K562 (cell line): Measurements from ENCODE around the gene PPP1R15A. TPM values are rescaled to one million over a fixed set of nuclear protein-coding genes. Genes with fewer than 3 reads are reported as not detected.

Experiments
- CEBPB ChIP-seq: fragments of 450-650 bp; IDR thresholded peaks from 2 replicates; pipeline ENCODE4 v1.6.1; 2016; ENCODE audit warnings: missing genetic modification characterization, missing compliant biosample characterization
- CEBPZ ChIP-seq: fragments of 150-350 bp; IDR thresholded peaks from 2 replicates; pipeline ENCODE4 v1.6.1; 2014; ENCODE audit warnings: low read depth, mild to moderate bottlenecking, low read length, borderline replicate concordance
- E2F3 ChIP-seq: fragments of 250-450 bp; sonication (Bioruptor Pico); IDR thresholded peaks from 2 replicates; pipeline ENCODE4 v1.4.0; 2020; ENCODE audit warnings: mild to moderate bottlenecking
- EP300 ChIP-seq: IDR thresholded peaks from 2 replicates; pipeline ENCODE4 v1.6.1; 2012; ENCODE audit warnings: low read length, improper control_type of control experiment
- ERF ChIP-seq: fragments of 450-650 bp; formaldehyde crosslinking; IDR thresholded peaks from 2 replicates; pipeline ENCODE4 v1.4.0; 2020; ENCODE audit warnings: mild to moderate bottlenecking, mixed read lengths
- FOXP1 ChIP-seq: sonication (generic); formaldehyde crosslinking; IDR thresholded peaks from 2 replicates; pipeline ENCODE4 v1.8.0; 2022; ENCODE audit warnings: mild to moderate bottlenecking, missing genetic modification reagents
- NFXL1 ChIP-seq: fragments of 450-650 bp; formaldehyde crosslinking; IDR thresholded peaks from 2 replicates; pipeline ENCODE4 v1.4.0; 2021; ENCODE audit warnings: mild to moderate bottlenecking
- SMAD4 ChIP-seq: fragments of 250-450 bp; sonication (Bioruptor Pico); conservative IDR thresholded peaks from 2 replicates; pipeline ENCODE4 v1.8.0; 2021; ENCODE audit warnings: inconsistent platforms, mild to moderate bottlenecking, moderate library complexity
- SRSF3 ChIP-seq: fragments of 200-400 bp; formaldehyde crosslinking; IDR thresholded peaks from 2 replicates; pipeline ENCODE4 v1.6.1; 2016; ENCODE audit warnings: mild to moderate bottlenecking, low read length, moderate library complexity; ENCODE audit not compliant: insufficient read depth
- TCF7L2 ChIP-seq: fragments of 150-350 bp; IDR thresholded peaks from 2 replicates; pipeline ENCODE4 v1.6.1; 2016; ENCODE audit warnings: low read depth, mild to moderate bottlenecking, low read length, moderate library complexity
- TGIF2 ChIP-seq: sonication (generic); formaldehyde crosslinking; IDR thresholded peaks from 2 replicates; pipeline ENCODE4 v1.8.1; 2022; ENCODE audit warnings: mild to moderate bottlenecking, missing genetic modification reagents, moderate library complexity
- XRCC4 ChIP-seq: IDR thresholded peaks from one replicate; pipeline ENCODE4 v1.6.1; 2011; ENCODE audit not compliant: insufficient read depth, insufficient read length; ENCODE audit errors: extremely low read depth
- ZBTB7A ChIP-seq: IDR thresholded peaks from 2 replicates; pipeline ENCODE4 v1.6.1; 2011; ENCODE audit warnings: low read depth, mild to moderate bottlenecking, low read length, moderate library complexity, borderline replicate concordance; ENCODE audit not compliant: control insufficient read depth
- ZBTB9 ChIP-seq: fragments of 450-650 bp; formaldehyde crosslinking; IDR thresholded peaks from 2 replicates; pipeline ENCODE4 v1.4.0; 2020; ENCODE audit warnings: mild to moderate bottlenecking, moderate library complexity
- ZC3H8 ChIP-seq: fragments of 450-650 bp; IDR thresholded peaks from 2 replicates; pipeline ENCODE4 v1.6.1; 2017
- ZKSCAN1 ChIP-seq: fragments of 150-350 bp; IDR thresholded peaks from 2 replicates; pipeline ENCODE4 v1.6.1; 2016; ENCODE audit warnings: low read depth, low read length
- ZNF184 ChIP-seq: sonication (generic); formaldehyde crosslinking; IDR thresholded peaks from 2 replicates; pipeline ENCODE4 v1.5.0; 2020; ENCODE audit warnings: missing genetic modification reagents
- ZNF764 ChIP-seq: fragments of 250-450 bp; sonication (Bioruptor Pico); IDR thresholded peaks from 2 replicates; pipeline ENCODE4 v1.4.0; 2020; ENCODE audit warnings: low read depth, mild to moderate bottlenecking, moderate library complexity
- polyA plus RNA-seq, 8 experiments: library from polyadenylated mRNA; depleted of rRNA in 4 of 8; stranded (reverse) in 5 of 8; unstranded in 3 of 8; fragments of >200 nt; fragmentation: Nextera tagmentation in 2 of 8; fragmentation: Illumina TruSeq in 1 of 8; extraction: Ambion mirVana in 2 of 8; extraction: Trizol in 1 of 8; gene quantifications; 2 replicates each; pipeline versions ENCODE4 v1.2.1 to v1.2.3, GENCODE V29; 2011 to 2014; ENCODE audit warnings: inconsistent platforms in 1 of 8, missing spikeins in 1 of 8
- total RNA-seq, 7 experiments: library from RNA; depleted of rRNA in 6 of 7; stranded (reverse); fragments of >200 nt in 6 of 7; fragmentation: Illumina TruSeq in 2 of 7; extraction: Trizol in 2 of 7; gene quantifications; 2 replicates each; pipeline versions ENCODE4 v1.2.1 to v1.2.3, GENCODE V29; 2011 to 2021; ENCODE audit warnings: low replicate concordance in 1 of 7
- TF ChIP-seq, protein P1 (sequence below): fragments of 450-650 bp; conservative IDR thresholded peaks from 2 replicates; pipeline ENCODE4 v1.6.1; 2016; ENCODE audit warnings: missing genetic modification characterization, low read depth, mild to moderate bottlenecking, missing compliant biosample characterization, moderate library complexity
- TF ChIP-seq, protein P2 (sequence below), 2 experiments: IDR thresholded peaks; 2 replicates each; pipeline ENCODE4 v1.6.1; 2011; ENCODE audit warnings: borderline replicate concordance in 1 of 2, control low read depth in 1 of 2, low read depth in 1 of 2, low read length in 1 of 2, mild to moderate bottlenecking in 1 of 2, mixed read lengths in 1 of 2, moderate library complexity in 1 of 2; ENCODE audit not compliant: insufficient read depth in 1 of 2, insufficient read length in 1 of 2, poor library complexity in 1 of 2, severe bottlenecking in 1 of 2; ENCODE audit errors: extremely low read depth in 1 of 2
- TF ChIP-seq, protein P3 (sequence below): fragments of 250-450 bp; sonication (Bioruptor Pico); IDR thresholded peaks from 2 replicates; pipeline ENCODE4 v1.9.0; 2021; ENCODE audit warnings: mild to moderate bottlenecking

Gene PPP1R15A
- total and polyA plus RNA-seq, 9 of the 15 experiments (the other 6 are each of a cell fraction or from before 2014, with no cell fraction given), result 0.42 to 73.7 (median 44.0) TPM

DNA sequence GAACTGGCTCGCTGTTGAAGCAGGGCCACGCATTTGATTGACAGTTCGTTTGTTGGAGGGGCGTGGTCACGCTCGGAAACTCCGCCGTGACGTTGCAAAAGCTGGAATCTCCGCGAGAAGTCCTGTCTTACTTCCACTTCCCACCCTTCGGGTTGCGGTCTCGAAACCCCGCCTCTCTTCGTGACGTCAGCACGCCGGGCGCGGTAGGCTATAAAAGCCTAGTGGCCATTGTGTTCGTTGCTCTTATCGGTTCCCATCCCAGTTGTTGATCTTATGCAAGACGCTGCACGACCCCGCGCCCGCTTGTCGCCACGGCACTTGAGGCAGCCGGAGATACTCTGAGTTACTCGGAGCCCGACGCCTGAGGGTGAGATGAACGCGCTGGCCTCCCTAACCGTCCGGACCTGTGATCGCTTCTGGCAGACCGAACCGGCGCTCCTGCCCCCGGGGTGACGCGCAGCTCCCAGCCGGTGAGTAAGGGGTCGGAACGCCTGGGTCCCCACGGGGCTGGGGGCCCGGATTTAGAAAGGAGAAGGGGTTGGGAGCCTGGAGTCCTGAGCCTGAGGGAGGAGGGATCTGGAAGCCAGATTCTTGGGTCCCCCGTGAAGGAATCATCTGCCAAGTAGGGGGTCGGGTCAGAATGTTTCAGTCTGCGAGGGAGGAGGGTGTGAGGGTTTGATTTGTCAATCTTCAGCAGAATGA is at the start of gene PPP1R15A (continued):
- TF ChIP-seq, protein P1, sequence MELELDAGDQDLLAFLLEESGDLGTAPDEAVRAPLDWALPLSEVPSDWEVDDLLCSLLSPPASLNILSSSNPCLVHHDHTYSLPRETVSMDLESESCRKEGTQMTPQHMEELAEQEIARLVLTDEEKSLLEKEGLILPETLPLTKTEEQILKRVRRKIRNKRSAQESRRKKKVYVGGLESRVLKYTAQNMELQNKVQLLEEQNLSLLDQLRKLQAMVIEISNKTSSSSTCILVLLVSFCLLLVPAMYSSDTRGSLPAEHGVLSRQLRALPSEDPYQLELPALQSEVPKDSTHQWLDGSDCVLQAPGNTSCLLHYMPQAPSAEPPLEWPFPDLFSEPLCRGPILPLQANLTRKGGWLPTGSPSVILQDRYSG (tag), result no peak
- no peak for TF ChIP-seq NFXL1 (CRISPR knock-in tag)
- TF ChIP-seq FOXP1 (CRISPR knock-in tag), result peak; percentile 95
- TF ChIP-seq CEBPZ, result no peak
- no peak for TF ChIP-seq TCF7L2
- TF ChIP-seq ZKSCAN1, result 0 out of 2 replicates have a peak, but pooled peaks have one; percentile 62
- TF ChIP-seq ZC3H8, result no peak
- peak; percentile 92 for TF ChIP-seq ZBTB7A
- peak; percentile 86; the same call in 1 of the 2 replicates for TF ChIP-seq TGIF2
- peak; percentile 75 for TF ChIP-seq ZBTB9 (CRISPR knock-in tag)
- TF ChIP-seq EP300, result peak; percentile 77; the same call in 1 of the 2 replicates
- TF ChIP-seq, protein P2, sequence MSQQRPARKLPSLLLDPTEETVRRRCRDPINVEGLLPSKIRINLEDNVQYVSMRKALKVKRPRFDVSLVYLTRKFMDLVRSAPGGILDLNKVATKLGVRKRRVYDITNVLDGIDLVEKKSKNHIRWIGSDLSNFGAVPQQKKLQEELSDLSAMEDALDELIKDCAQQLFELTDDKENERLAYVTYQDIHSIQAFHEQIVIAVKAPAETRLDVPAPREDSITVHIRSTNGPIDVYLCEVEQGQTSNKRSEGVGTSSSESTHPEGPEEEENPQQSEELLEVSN (IDR thresholded peaks at IDR 0.05; ENCODE audit: borderline replicate concordance in 1 of 2, extremely low read depth in 1 of 2, insufficient read depth in 1 of 2, insufficient read length in 1 of 2, low read depth in 1 of 2, low read length in 1 of 2, poor library complexity in 1 of 2, severe bottlenecking in 1 of 2), result peak in 1 of 2 experiments; percentile 38
- TF ChIP-seq XRCC4, result no peak
- TF ChIP-seq, protein P3, sequence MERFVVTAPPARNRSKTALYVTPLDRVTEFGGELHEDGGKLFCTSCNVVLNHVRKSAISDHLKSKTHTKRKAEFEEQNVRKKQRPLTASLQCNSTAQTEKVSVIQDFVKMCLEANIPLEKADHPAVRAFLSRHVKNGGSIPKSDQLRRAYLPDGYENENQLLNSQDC (CRISPR knock-in tag), result peak; percentile 55; the same call in 1 of the 2 replicates
- 0 out of 2 replicates have a peak, but pooled peaks have one; percentile 72 for TF ChIP-seq E2F3 (CRISPR knock-in tag)
- peak; percentile 95 for TF ChIP-seq CEBPB (tag)
- TF ChIP-seq ZNF764 (CRISPR knock-in tag), result no peak
- TF ChIP-seq ZNF184, result no peak
- peak; percentile 76 for TF ChIP-seq SMAD4 (CRISPR knock-in tag)
- peak; percentile 95 for TF ChIP-seq ERF (CRISPR knock-in tag)
- peak; percentile 79; the same call in 1 of the 2 replicates for TF ChIP-seq SRSF3
